NCI-H2107 treated with DMSO at 0.1 percent for 48 hours (cell line): ENCODE data around the gene GNAS-AS1.

Source experiments
- DNase-seq: peaks from one replicate; lab custom pipeline; 2025; ENCODE audit not compliant: unreplicated experiment; lab: John Stamatoyannopoulos, UW

The GNAS-AS1 gene

DNA sequence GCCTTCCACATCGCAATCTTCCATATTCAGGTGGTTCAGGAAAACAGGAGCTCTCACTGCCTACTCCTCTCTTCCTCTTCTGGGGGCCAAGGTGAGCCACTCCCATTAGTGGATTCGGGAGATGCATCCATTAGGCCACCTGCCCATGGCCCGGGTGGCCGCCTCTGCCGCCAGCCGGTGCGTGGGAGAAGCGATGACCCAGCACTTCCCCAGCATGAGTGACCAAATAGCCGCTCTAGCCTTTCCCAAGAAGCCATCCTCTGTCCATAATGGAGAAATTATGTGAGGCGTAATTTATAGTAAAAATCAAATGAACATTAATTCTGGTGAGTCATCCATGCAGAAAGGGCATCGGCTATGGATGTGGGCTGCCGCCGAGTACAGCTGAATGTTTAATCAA, 39.4 kb downstream of the GNAS-AS1 start:
- DNase-seq, result no peak

GRCh38 chr20:58810879-58811250, 39.8 kb downstream of the GNAS-AS1 start:
- no peak for DNase-seq

DNA sequence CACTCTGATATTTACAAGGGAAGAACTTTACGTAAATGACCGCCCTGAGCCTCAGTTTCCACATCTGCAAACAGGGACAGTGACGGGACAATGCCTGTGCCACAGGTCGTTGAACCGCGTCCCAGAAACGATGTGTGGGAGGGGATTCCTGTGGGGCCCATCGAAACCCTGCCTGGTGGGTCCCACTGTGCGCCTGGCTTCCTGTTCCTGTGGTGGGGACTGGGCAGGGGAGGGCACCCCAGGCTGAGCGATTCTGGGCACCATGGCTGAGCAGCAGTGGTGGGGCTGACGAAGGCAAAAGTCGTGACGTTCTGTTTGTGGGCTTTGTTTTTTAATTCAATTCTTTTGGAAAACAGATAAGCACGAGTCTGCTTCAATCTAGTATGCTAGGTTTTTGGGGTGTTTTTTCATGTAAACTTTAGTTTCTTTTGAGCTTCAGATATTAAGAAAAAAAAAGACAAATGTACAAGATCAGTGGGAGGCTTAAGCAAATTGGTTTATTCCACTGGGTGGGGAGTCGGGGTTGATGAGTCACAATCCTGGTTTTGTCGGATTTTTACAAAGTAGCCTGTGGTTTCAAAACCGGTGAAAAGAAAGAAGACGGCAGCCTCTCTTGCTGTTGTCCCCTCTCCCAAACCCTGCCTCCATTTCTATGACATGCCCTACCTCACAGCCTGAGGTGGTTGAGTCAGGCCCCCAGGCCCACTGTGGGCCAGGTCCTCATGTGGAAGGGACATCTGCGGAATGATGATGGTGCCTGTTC, 40.4 kb downstream of the GNAS-AS1 start:
- no peak for DNase-seq

GRCh38 chr20:58808271-58809046, 42.2 kb downstream of the GNAS-AS1 start:
- no peak for DNase-seq

DNA sequence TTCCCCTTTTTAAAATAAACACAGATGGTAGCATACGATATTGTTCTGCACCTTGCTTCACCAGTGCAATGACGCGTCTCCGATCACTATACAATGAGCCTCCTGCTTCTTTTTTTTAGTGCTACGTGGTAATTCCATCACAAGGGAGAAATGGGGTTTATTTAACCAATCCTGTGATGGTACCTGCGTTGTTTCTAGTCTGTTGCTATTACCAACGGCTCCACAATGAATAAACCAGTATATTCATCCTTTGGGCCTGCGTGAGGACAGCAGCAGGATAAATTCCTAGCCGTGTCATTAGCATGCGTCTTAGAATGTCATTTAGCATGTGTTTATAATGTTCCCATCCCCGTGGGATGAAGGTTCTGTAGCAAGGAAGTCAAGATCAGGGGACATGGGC, 42.9 kb downstream of the GNAS-AS1 start:
- no peak for DNase-seq

GRCh38 chr20:58803533-58803932, 47.2 kb downstream of the GNAS-AS1 start:
- no peak for DNase-seq

GRCh38 chr20:58802061-58802460, 48.6 kb downstream of the GNAS-AS1 start:
- DNase-seq, result no peak

DNA sequence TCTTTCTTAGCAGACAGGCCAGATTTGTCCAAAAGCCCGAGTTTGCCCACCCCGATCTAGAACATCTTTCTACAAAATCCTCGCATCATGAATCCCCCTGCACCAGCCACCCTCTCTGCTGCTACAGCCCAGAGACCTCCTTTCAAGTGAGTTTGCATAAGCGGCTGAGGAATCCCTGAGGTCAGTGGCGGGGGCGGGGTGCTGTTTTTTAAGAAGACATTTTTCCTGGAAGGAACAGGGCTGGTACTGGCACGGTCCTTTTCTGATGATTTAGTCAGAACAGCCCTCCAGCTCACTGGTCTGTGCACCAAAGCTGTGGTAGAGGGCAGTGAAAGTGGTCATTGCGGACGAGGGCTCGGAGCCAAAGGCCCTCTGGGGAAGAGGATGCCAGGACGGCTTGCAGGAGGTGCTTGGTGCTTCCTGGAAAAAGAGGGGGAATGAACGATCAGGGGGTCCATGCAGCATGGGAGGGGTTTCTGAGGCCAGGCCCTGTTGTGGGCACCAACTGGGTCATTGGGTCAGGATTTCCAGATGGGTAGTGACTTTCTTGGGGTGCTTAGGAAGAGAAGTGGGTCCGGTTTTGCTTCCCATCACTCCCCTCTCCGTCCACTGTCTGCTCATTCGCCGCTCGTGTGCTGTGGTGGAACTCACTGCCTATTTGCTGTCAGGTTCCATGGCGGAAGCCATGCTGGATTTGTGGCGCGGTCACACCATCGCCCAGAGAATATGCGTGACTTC, 50.4 kb downstream of the GNAS-AS1 start:
- DNase-seq, result no peak

DNA sequence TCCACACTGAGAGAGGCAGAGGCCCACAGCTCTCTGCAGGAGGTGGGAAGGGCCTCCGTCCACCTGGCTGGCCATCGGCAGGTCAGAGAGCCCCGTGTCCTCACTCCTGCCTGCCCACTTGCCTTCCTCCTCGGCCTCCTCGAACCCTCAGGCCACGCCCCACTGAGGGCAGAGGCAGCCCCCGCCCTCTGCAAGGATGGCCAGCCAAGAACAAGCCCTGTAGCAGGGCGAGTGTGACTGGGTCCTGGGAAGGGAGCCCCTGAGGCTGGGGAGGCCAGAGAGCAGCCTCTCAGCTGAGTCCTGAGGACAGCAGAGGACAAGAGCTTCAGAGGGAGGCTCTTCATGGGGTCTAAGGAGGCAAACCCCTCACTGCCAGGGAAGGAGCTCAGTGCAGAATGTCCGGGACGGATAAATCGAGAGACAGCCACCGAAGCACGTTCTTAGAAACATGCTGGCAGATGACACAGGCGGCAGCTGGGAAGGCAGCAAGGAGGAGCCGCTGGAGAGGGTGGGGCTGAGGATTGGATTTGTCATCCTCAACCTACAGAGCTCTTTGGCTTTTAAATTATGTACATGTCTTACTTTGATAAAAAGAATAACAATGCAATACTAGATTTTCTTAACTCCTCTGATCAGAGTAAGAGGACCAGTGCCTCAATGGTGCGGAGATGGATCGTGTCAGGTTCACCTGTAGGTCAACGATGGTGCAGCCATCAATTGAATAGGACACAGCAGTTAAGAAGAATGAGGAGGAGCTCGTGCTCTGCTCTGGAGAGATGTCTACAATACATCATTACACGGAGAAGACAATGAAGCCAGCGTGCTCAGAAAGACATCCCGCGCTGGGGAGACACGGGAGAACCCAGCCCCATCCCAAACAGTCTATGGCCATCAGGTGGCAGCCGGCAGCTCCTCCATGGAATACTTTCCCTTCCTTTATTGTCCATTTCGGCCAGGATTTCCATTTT, 53.0 kb downstream of the GNAS-AS1 start:
- DNase-seq, result no peak

DNA sequence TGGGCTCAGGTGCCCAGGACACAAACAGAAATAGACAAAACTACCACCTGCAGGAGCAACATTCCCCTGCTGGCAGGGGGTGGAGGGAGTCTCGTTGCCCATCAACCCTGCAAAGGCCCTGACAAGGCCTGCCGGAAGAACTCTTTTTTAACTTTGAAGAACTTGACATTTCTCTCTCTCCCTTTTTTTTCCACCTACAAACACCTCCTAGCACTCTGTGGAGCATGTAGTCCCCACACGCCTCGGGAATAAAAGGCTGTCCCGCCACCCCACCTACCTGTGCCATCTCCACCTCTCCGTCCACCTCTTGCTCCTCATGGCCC, 54.8 kb downstream of the GNAS-AS1 start:
- DNase-seq, result no peak

DNA sequence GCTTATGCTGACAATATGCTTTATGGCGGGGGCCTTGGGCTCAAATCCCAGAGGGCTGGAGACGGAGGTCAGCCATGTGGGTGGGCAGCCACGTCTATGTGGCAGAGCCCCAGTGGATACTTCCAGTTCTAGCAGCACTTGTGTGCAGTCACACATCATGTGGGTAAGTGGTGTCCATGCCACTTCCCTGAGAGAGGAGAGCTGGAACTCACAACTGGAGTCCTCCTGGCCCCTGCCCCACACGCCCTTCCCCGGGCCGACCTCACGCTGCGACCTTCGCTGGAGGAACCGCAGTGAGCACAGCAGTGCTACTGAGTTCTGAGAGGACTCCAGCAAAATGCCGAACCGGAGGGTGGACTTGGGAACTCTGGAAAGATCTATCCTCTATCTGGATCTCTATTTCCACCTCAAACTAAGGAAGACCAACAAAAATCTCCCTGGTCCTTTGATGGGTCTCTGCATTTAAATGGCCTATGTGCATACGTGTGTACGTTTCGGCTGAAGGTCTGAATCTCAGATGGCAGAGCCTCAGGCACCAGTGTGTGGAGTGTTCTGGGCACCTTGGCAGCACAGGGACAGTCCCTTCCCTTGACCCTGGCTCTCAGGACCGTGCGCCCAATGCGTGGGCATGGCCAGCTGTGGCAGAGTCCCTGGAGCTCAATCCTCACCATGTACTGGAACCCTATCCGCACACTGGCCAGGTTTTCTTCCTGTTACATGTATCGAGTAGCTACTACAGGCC, 55.4 kb downstream of the GNAS-AS1 start:
- DNase-seq, result no peak

DNA sequence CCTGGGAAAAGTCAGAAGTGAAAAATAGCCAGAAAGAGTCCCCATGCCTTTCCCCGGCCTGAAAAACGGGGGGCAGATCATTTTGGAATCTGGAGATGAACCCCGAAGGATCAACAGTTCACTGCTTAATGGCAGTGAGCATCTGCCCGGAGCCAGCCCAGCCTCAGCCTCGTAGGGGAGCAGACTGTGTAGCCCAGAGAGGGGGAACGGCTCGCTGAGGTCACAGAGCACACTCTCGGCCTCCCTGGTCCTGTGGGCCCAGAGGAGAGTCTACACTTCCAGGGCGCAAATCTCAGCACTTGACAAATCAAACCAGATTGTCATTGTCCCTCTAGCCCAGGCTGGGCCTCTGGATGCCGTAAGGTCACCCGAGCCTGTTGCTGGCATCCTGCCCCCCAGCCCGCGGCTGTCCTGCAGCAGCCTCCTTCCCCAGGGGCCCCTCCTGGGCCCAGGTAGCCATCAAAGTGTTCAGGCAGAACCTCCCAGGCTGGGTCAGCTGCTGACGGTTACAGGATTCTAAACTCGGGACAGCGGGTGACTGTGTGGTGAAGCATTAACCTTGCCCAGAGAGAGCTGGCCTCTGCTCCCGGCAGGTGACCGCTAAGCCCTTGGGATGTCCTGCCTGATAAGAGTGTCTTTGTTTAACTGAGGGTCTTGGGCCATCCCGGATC, 56.1 kb downstream of the GNAS-AS1 start:
- no peak for DNase-seq

DNA sequence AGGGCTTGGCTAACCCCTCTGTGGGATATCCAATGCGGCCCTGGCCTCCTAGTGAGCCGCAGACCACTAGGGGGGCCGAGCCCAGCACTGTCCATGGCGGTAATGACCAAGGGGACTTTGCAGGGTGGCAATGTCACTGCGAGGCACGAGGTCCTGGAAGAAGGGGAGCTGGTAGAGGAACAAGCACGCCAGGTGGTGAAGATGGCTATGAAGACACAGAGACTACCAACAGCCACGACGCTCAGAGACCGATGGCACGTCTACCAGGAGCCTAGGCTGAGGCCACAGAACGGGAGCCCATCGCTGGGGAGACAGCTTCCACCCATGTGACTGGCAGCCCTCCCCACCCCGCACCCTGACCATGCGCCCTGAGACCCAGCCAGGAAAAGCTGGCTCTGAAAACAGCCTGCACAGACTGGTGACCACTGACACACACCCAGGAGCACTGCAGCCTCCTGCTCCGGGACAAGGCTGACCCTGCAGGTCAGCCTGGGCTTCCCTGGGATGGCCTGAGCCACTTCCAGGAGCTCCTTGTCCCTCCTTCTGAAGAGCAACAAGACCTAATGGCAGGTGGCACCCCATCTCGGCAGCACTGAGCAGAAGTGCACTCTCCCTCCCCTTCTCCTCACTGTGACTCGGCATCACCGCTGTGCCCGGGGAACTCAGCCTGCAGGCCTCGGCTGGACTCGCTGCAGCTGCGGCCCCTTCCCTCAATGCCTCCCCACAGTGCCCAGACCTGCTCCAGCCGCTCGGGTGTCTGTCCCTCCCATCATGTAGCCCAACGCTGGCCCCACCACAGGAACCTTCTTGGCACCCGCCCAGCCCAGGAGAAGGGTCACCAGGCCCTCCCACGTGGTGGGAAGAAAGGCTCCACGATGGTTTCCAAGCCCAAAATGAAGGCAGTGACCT, 56.9 kb downstream of the GNAS-AS1 start:
- no peak for DNase-seq

DNA sequence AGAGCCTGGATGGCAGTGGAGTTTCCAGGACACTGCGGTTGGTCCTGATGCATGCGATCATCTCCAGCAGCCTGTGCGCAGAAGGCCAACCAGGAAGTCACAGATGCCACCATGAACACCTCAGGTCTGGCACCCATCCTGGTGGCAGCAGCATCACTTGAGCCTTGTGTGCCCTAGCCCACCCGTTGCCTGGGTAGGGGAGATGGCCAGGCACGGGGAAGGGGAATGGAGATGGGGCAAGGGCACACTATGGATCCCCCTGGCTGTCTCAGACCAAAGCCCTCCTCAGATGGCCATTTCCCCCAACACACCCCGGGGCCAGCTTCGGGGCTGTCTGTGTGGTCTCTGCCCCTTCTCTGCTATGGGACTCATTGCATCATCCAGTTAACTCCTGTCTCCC, 58.3 kb downstream of the GNAS-AS1 start:
- no peak for DNase-seq

- no peak for DNase-seq
Observed at GRCh38 chr20:58791286-58791685, 59.4 kb downstream of the GNAS-AS1 start.

GRCh38 chr20:58790454-58790853, 60.2 kb downstream of the GNAS-AS1 start:
- DNase-seq, result no peak

DNA sequence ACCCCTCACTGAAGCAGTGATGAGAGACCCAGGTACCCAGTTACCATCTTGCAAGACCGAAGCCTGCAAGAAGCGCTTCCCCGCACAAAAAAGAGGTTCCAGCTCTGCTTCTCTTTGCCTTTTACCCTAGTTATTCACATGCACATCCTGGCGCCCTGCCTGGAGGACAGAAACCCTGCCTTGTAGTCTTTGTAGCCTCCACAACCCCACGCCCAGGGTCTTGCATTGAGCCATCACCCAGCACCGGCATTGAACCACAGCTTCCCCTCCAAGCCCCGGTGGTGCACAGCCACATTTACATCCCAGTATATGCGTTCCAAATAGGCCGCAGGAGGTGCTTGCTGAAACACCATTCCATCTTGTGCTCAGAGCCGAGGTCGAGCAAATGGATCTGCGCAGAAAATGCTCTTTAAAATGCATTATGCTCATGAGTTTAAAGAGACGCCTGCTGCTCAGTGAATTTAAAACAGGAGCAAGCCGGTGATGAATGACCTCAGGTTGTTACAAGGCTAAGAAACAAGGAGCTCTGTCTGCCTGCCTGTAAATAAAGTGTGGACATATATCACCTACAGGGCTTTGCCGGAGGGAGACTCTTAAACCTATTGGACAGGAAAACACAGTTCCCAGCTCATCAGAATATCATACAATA, 61.7 kb downstream of the GNAS-AS1 start:
- no peak for DNase-seq
